RPMI7951 (cell line): Measurements from ENCODE around the gene DCHS1. TPM values are rescaled to one million over a fixed set of nuclear protein-coding genes. Genes with fewer than 3 reads are reported as not detected.
A peak's percentile ranks its signal among the peaks of the same experiment; 100 is the strongest.
"Not testable (repeated sequence)": the region's sequence is repeated elsewhere in the genome, so short reads cannot be mapped to it uniquely, and the experiment has no call there.

ENCODE experiments used
- DNase-seq: peaks from one replicate; pipeline ENCODE4 v3.0.0-alpha.2; 2012; ENCODE audit warnings: low read depth
- total RNA-seq: library from RNA; depleted of rRNA; stranded (reverse); fragments of >200 nt; shearing (Covaris generic); gene quantifications from 2 replicates; pipeline ENCODE4 v1.2.3, GENCODE V29; 2014; rRNA removed

Gene DCHS1
- 3.8 and 4.3 TPM in 2 replicates for total RNA-seq

GRCh38 chr11:6655790-6656583, at the start of gene DCHS1:
Gene DCHS1, minus strand, starts transcription at chr11:6655809. Its CDS starts 14,196 bp downstream, at chr11:6641613.
- DNase-seq, result peak; percentile 11

GRCh38 chr11:6703247-6704063, 47.8 kb upstream of the DCHS1 start:
- DNase-seq, result peak; percentile 78

GRCh38 chr11:6701955-6702354, 46.3 kb upstream of the DCHS1 start:
- not testable (repeated sequence) for DNase-seq

- DNase-seq, result peak; percentile 78
Observed at GRCh38 chr11:6695377-6695776, 39.8 kb upstream of the DCHS1 start.

- no peak for DNase-seq
Observed at GRCh38 chr11:6694229-6694535, 38.6 kb upstream of the DCHS1 start.

- peak; percentile 93 for DNase-seq
Observed at GRCh38 chr11:6693342-6694228, 38.0 kb upstream of the DCHS1 start.

- DNase-seq, result no peak
Observed at GRCh38 chr11:6692128-6692527, 36.5 kb upstream of the DCHS1 start.

GRCh38 chr11:6690431-6691132, 35.0 kb upstream of the DCHS1 start:
- DNase-seq, result not testable (repeated sequence)

GRCh38 chr11:6687876-6688275, 32.3 kb upstream of the DCHS1 start:
- DNase-seq, result no peak

- no peak for DNase-seq
Observed at GRCh38 chr11:6686006-6686405, 30.4 kb upstream of the DCHS1 start.

- DNase-seq, result not testable (repeated sequence)
Observed at GRCh38 chr11:6684068-6684467, 28.5 kb upstream of the DCHS1 start.

GRCh38 chr11:6682936-6683861, 27.6 kb upstream of the DCHS1 start, which contains the start of gene MRPL17:
Gene MRPL17, minus strand, starts transcription at chr11:6683340. Its CDS starts 44 bp downstream, at chr11:6683296.
- DNase-seq, result peak; percentile 96

GRCh38 chr11:6682591-6682935, 27.0 kb upstream of the DCHS1 start:
- DNase-seq, result no peak

GRCh38 chr11:6681949-6682348, 26.3 kb upstream of the DCHS1 start:
- peak; percentile 64 for DNase-seq

- no peak for DNase-seq
Observed at GRCh38 chr11:6681505-6681904, 25.9 kb upstream of the DCHS1 start.

- DNase-seq, result no peak
Observed at GRCh38 chr11:6677018-6677417, 21.4 kb upstream of the DCHS1 start.

GRCh38 chr11:6674862-6675261, 19.3 kb upstream of the DCHS1 start:
- no peak for DNase-seq

GRCh38 chr11:6674219-6674597, 18.6 kb upstream of the DCHS1 start:
- DNase-seq, result no peak

GRCh38 chr11:6673523-6674218, 18.1 kb upstream of the DCHS1 start:
- DNase-seq, result no peak

GRCh38 chr11:6671991-6672390, 16.4 kb upstream of the DCHS1 start:
- DNase-seq, result no peak
